ENCODE data around the gene SLK.

GRCh38 chr10:104049504-104050250 lies 82.7 kb downstream of the SLK start:
- TF ChIP-seq POLR2AphosphoS5 (IDR thresholded peaks at IDR 0.05) (peak in 1 of 3 donors; percentile 8), POLR2A (IDR thresholded peaks at IDR 0.05) (no peak)
- TF ChIP-seq, protein P1, sequence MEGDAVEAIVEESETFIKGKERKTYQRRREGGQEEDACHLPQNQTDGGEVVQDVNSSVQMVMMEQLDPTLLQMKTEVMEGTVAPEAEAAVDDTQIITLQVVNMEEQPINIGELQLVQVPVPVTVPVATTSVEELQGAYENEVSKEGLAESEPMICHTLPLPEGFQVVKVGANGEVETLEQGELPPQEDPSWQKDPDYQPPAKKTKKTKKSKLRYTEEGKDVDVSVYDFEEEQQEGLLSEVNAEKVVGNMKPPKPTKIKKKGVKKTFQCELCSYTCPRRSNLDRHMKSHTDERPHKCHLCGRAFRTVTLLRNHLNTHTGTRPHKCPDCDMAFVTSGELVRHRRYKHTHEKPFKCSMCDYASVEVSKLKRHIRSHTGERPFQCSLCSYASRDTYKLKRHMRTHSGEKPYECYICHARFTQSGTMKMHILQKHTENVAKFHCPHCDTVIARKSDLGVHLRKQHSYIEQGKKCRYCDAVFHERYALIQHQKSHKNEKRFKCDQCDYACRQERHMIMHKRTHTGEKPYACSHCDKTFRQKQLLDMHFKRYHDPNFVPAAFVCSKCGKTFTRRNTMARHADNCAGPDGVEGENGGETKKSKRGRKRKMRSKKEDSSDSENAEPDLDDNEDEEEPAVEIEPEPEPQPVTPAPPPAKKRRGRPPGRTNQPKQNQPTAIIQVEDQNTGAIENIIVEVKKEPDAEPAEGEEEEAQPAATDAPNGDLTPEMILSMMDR (IDR thresholded peaks at IDR 0.05 in 8 of 11, conservative IDR thresholded peaks at IDR 0.05 in 3 of 11): no peak
